ENCODE data around the gene ELOVL3. TPM values are rescaled to one million over a fixed set of nuclear protein-coding genes. Genes with fewer than 3 reads are reported as not detected.
A peak's percentile ranks its signal among the peaks of the same experiment; 100 is the strongest.

ELOVL3 gene
- total RNA-seq, 2 donors from 2014 or later, result 0.24 TPM; not detected in 1

DNA sequence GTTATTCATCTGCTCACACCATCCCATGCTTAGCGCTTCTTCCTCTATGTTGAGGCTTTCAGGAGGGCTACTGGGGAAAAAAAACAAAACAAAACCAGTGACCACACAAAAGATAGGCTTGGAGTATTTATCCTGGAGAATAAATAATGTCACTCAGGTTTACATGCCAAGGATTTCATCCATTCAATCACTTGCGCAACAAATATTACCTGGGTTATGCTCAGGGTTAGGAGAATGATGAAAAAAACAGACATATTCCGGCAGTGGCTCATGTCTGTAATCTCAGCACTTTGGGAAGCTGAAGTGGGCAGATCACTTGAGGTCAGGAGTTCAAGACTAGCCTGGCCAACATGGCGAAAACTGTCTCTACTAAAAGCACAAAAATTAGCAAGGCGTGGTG is 3.3 kb upstream of the ELOVL3 start:
- Histone ChIP-seq H3K9ac (ENCODE audit: low read depth in 2 of 2, low read length in 2 of 2) (no peak overlapping the region), H3K36me3 (no peaks in the 10 kb centered on the region), H3K27me3 (no peaks in the 10 kb centered on the region), H3K9me3 (no peaks in the 10 kb centered on the region), H3K4me3 (no peak overlapping the region), H3K4me1 (no peaks in the 10 kb centered on the region), H3K27ac (no peak overlapping the region)
- TF ChIP-seq CTCF (IDR thresholded peaks at IDR 0.05), result no peak
- no peak for DNase-seq
- intact Hi-C loops (cut with DNase I), result no loop called here

DNA sequence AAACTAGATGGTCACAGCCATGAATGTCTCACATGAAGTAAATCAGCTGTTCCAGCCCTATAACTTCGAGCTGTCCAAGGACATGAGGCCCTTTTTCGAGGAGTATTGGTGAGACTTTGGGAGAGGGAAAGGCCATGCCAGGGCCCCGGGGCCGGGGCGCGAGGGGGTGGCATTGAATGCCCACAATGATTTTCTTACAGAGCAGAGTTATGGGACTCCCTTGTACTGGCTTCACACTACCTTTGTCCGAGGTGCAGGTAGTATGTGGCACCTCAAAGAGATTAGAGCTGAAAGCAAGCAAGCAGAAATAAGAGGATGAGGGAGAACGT is 407 bp downstream of the ELOVL3 start:
- no peaks in the 10 kb centered on the region for H3K9me3 ChIP-seq
- no peak for DNase-seq
- intact Hi-C loops (cut with DNase I), result loop anchor here (5.0 kb wide), 1 partner anchor 171 kb away; the partner anchor contains the start of gene NFKB2
- H3K36me3 ChIP-seq, result no peaks in the 10 kb centered on the region
- H3K4me3 ChIP-seq, result peak overlapping the region; percentile 27
- H3K9ac ChIP-seq (ENCODE audit: low read depth in 2 of 2, low read length in 2 of 2), result no peak overlapping the region
- TF ChIP-seq CTCF (IDR thresholded peaks at IDR 0.05), result no peak
- H3K4me1 ChIP-seq, result peaks cover 11% of the 10 kb centered on the region
- no peak overlapping the region for H3K27ac ChIP-seq
- peaks cover 15% of the 10 kb centered on the region for H3K27me3 ChIP-seq

DNA sequence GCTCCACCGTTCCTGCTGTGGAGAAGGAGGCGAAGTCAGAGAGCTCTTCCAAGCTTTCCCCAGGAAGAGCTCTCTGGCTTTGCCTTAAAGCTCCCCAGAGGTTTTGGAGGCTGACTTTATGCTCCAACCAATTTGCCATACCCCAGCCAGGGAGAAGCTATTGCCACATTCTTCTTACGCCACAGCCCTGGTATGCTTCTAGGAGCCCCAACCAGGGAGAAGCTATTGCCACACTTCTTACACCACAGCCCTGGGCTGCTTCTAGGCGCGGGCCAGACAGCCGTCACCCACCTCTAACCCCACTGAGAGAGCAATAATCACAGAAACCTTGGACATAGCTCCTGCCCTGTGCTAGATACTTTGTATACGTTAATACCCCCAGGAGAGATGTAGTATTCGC is 951 bp downstream of the ELOVL3 start:
- Histone ChIP-seq H3K4me3 (no peak overlapping the region), H3K4me1 (peaks cover 15% of the 10 kb centered on the region), H3K36me3 (no peaks in the 10 kb centered on the region), H3K27ac (no peak overlapping the region), H3K27me3 (peaks cover 19% of the 10 kb centered on the region), H3K9ac (ENCODE audit: low read depth in 2 of 2, low read length in 2 of 2) (no peak overlapping the region), H3K9me3 (no peaks in the 10 kb centered on the region)
- intact Hi-C loops (cut with DNase I), result loop anchor here (5.0 kb wide), 1 partner anchor 170 kb away; the partner anchor contains the start of gene NFKB2
- no peak for DNase-seq
- TF ChIP-seq CTCF (IDR thresholded peaks at IDR 0.05), result no peak

DNA sequence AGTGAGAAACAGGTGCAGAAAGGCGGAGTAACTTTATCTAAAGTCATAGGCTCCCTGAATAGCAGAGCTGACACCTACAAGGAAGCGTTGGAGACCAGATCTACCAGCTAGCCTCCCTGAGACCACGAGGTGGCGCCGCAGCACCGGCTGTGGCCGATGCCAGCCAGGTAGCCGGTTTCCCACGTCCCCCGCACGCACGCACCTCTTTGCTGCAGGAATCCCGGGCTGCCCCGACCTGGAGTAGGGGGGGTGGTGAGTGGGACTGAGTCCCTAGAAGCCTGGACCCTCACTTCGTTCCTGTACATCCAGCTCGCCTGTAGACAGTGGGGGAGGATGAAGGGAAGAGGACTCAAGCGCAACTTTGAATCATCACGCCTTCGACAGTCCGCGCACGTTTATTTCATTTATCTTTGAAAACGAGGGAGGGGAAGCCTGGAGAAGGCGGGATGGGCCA is 3.7 kb downstream of the ELOVL3 start:
- intact Hi-C loops (cut with DNase I), result loop anchor here (2.0 to 5.0 kb wide), 4 partner anchors 61 to 249 kb away; partner anchors contain the start of gene NFKB2
- Histone ChIP-seq H3K4me3 (peak overlapping the region; percentile 51), H3K9ac (ENCODE audit: low read depth in 2 of 2, low read length in 2 of 2) (peak overlapping the region in 1 of 2 donors; percentile 60)

DNA sequence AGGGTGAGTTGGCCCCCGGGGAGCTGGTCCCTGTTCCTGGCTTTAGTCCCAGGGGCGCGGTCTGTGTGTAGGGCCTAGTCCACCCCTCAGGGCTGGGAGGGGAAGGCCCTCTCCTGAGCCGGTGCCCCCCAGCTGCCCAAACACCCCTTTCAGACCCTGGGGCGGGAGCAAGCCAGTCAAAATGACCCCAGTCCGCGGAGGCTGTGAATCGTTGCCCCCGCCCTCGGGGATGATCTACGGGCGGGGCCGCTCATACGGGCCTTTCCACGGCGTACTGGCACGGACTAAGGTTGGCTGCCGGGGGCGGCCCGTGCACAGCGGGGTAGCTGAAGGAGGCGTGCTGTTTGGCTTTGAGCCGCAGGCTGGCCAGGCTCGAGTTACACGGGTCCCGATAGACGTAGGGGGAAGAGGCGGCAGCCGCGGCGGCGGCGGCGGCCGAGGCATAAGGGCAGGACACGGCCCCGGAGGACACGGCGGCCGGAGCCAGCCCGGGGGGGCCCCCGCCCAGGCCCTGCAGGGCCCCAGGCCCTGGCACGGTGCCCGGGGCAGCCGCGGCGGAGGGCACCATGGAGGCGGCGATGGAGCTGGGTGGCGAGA is 4.3 kb downstream of the ELOVL3 start:
- H3K27me3 ChIP-seq, result peaks cover 19% of the 10 kb centered on the region
- no peaks in the 10 kb centered on the region for H3K36me3 ChIP-seq
- peak overlapping the region in 1 of 2 donors; percentile 60 for H3K9ac ChIP-seq (ENCODE audit: low read depth in 2 of 2, low read length in 2 of 2)
- intact Hi-C loops (cut with DNase I), result loop anchor here (2.0 kb wide), 1 partner anchor 62 kb away; no protein-coding TSS in a partner anchor
- H3K27ac ChIP-seq, result no peak overlapping the region
- H3K9me3 ChIP-seq, result no peaks in the 10 kb centered on the region
- no peak for TF ChIP-seq CTCF (IDR thresholded peaks at IDR 0.05)
- peak; percentile 35 for DNase-seq
- peaks cover 15% of the 10 kb centered on the region for H3K4me1 ChIP-seq
- H3K4me3 ChIP-seq, result peak overlapping the region; percentile 51

More for the DNA sequence above, 3.7 kb downstream of the ELOVL3 start:
- peak; percentile 88 for DNase-seq
- H3K27me3 ChIP-seq, result peaks cover 19% of the 10 kb centered on the region
- no peak overlapping the region for H3K27ac ChIP-seq
- peak; percentile 95 for TF ChIP-seq CTCF (IDR thresholded peaks at IDR 0.05)
- H3K9me3 ChIP-seq, result no peaks in the 10 kb centered on the region
- no peaks in the 10 kb centered on the region for H3K36me3 ChIP-seq
- peaks cover 15% of the 10 kb centered on the region for H3K4me1 ChIP-seq

All from colonic mucosa (tissue), 4 donors.